PC-9 (cell line): ENCODE data around the gene PLVAP.

Source experiments
- EZH2 ChIP-seq: fragments of 200-600 bp; sonication (generic); IDR thresholded peaks from 2 replicates; pipeline ENCODE4 v1.8.0; 2017; ENCODE audit warnings: antibody characterized with exemption, low read depth
- TF ChIP-seq, protein P1 (sequence below): fragments of 200-600 bp; sonication (generic); conservative IDR thresholded peaks from 2 replicates; pipeline ENCODE4 v1.6.1; 2017; ENCODE audit warnings: mixed run types, antibody characterized with exemption, mild to moderate bottlenecking, moderate library complexity

GRCh38 chr19:17327654-17328516 lies 49.3 kb downstream of the PLVAP start:
- TF ChIP-seq, protein P1, sequence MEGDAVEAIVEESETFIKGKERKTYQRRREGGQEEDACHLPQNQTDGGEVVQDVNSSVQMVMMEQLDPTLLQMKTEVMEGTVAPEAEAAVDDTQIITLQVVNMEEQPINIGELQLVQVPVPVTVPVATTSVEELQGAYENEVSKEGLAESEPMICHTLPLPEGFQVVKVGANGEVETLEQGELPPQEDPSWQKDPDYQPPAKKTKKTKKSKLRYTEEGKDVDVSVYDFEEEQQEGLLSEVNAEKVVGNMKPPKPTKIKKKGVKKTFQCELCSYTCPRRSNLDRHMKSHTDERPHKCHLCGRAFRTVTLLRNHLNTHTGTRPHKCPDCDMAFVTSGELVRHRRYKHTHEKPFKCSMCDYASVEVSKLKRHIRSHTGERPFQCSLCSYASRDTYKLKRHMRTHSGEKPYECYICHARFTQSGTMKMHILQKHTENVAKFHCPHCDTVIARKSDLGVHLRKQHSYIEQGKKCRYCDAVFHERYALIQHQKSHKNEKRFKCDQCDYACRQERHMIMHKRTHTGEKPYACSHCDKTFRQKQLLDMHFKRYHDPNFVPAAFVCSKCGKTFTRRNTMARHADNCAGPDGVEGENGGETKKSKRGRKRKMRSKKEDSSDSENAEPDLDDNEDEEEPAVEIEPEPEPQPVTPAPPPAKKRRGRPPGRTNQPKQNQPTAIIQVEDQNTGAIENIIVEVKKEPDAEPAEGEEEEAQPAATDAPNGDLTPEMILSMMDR: peak; percentile 70
- TF ChIP-seq EZH2: no peak
